ENCODE measurements around the gene NDUFC1. TPM values are rescaled to one million over a fixed set of nuclear protein-coding genes. Genes with fewer than 3 reads are reported as not detected.

Gene NDUFC1
- total and polyA plus RNA-seq, 9 of the 15 experiments (the other 6 are each of a cell fraction or from before 2014, with no cell fraction given) = 58.9 to 378 (median 120) TPM

GRCh38 chr4:139253046-139253445 is 49.2 kb downstream of the NDUFC1 start (continued):
- TF ChIP-seq E2F4 (CRISPR knock-in tag; IDR thresholded peaks at IDR 0.05; ENCODE audit: low read depth) = no peak
- TF ChIP-seq ZNF347 (CRISPR knock-in tag; IDR thresholded peaks at IDR 0.05; ENCODE audit: low read depth) = no peak
- TF ChIP-seq SRF (CRISPR knock-in tag; IDR thresholded peaks at IDR 0.05) = no peak
- TF ChIP-seq SMARCB1 (IDR thresholded peaks at IDR 0.05; ENCODE audit: insufficient read length, low read depth) = no peak

- no peaks in the 10 kb centered on the region for H3K79me2 ChIP-seq (ENCODE audit: control insufficient read depth, insufficient read depth, low read length)
- DNase-seq (ENCODE audit: extremely low read depth in 1 of 4, low spot score in 3 of 4) = no peak
- BruUV-seq (replicated peaks) = no TSS peak
- 19% methylated on average over 4 of the region's 4 CpGs for WGBS (ENCODE audit: insufficient coverage, low coverage, missing lambda C conversion rate)
- H3K4me3 ChIP-seq = no peak overlapping the region
- H3K27ac ChIP-seq (ENCODE audit: extremely low read depth, low read depth, low read length) = no peak overlapping the region
- H3K27me3 ChIP-seq (ENCODE audit: control insufficient read depth in 2 of 2, insufficient read depth in 2 of 2, low read length in 2 of 2) = no peaks in the 10 kb centered on the region
- H3K9me1 ChIP-seq (ENCODE audit: control insufficient read depth, insufficient read depth, low read length) = no peaks in the 10 kb centered on the region
- no peaks in the 10 kb centered on the region for H4K20me1 ChIP-seq (replicated peaks; ENCODE audit: control insufficient read depth, insufficient read depth, low read length)
- ChIA-PET CTCF (ENCODE audit: low intra/inter-chr PET ratio) (no interaction called here), POLR2A (interaction anchor here (0.6 kb wide), 1 partner anchor 165 kb away, joined by 4 read pairs; no protein-coding TSS in a partner anchor)
- H3K36me3 ChIP-seq (ENCODE audit: control insufficient read depth, insufficient read depth, low read length) = no peaks in the 10 kb centered on the region
- no peak overlapping the region for H3K9ac ChIP-seq (ENCODE audit: insufficient read depth in 1 of 2, low read depth in 2 of 2, low read length in 2 of 2)
- TF ChIP-seq ZNF133 (CRISPR knock-in tag; IDR thresholded peaks at IDR 0.05) = no peak
- TF ChIP-seq REST (IDR thresholded peaks at IDR 0.05; ENCODE audit: borderline replicate concordance) = peak; percentile 37; the same call in 1 of the 2 replicates
- TF ChIP-seq REST (CRISPR knock-in tag; IDR thresholded peaks at IDR 0.05; ENCODE audit: low read depth) = no peak
- H3K9me3 ChIP-seq (replicated peaks; ENCODE audit: control insufficient read depth, insufficient read depth, low read depth, low read length) = no peaks in the 10 kb centered on the region
- FAIRE-seq = no peak
- 0 out of 2 replicates have a peak overlapping the region, but pooled peaks have one; percentile 32 for H2AFZ ChIP-seq (ENCODE audit: low read depth, low read length)
- intact Hi-C loops (cut with micrococcal nuclease) = no loop called here
- in situ Hi-C loops (cut with MboI) = no loop called here
- H3K4me1 ChIP-seq (replicated peaks in 1 of 2; ENCODE audit: control insufficient read depth in 2 of 2, insufficient read depth in 2 of 2, low read length in 2 of 2) = no peaks in the 10 kb centered on the region; a peak in 2 of 5 replicates
- ATAC-seq = no peak
- no peak overlapping the region for H3K4me2 ChIP-seq (ENCODE audit: insufficient read depth, low read length)
Measured at GRCh38 chr4:139247700-139248238, 54.5 kb downstream of the NDUFC1 start.

All from K562 (cell line).